Heart left ventricle (tissue), 16 donors: ENCODE measurements around the gene CACNB2. TPM values are rescaled to one million over a fixed set of nuclear protein-coding genes. Genes with fewer than 3 reads are reported as not detected.

Experiments used
- ATAC-seq, 4 donors: fragments of 200-7000 bp; cut with Tn5 transposase; one replicate each; pipeline ENCODE4 v1.9.1; 2020 to 2022; ENCODE audit warnings: moderate library complexity in 4 of 4, mild to moderate bottlenecking in 3 of 4, moderate number of reproducible peaks in 1 of 4
- DNase-seq, 5 donors: peaks; one replicate each; pipeline ENCODE4 v3.0.0-alpha.2; 2020
- H3K27ac ChIP-seq, 12 donors: fragments of 200-600 bp; sonication (generic) in 4 of 12; one replicate each; pipeline versions ENCODE4 v1.5.0 to v1.8.0; 2016 to 2022; ENCODE audit warnings: mild to moderate bottlenecking in 2 of 12
- H3K27me3 ChIP-seq, 9 donors: fragments of 200-600 bp; sonication (generic) in 2 of 9; one replicate each; pipeline versions ENCODE4 v1.5.1 to v1.8.0; 2016 to 2022; ENCODE audit warnings: mild to moderate bottlenecking in 3 of 9
- H3K36me3 ChIP-seq, 9 donors: fragments of 200-600 bp; sonication (generic) in 2 of 9; one replicate each; pipeline versions ENCODE4 v1.5.0 to v1.8.0; 2018 to 2022; ENCODE audit warnings: mild to moderate bottlenecking in 2 of 9
- H3K4me1 ChIP-seq, 12 donors: fragments of 200-600 bp; sonication (generic) in 4 of 12; one replicate each; pipeline versions ENCODE4 v1.5.0 to v1.8.0; 2016 to 2022; ENCODE audit warnings: mild to moderate bottlenecking in 3 of 12
- H3K4me3 ChIP-seq, 12 donors: fragments of 200-600 bp; sonication (generic) in 4 of 12; one replicate each; pipeline versions ENCODE4 v1.5.0 to v1.8.0; 2017 to 2022; ENCODE audit warnings: mild to moderate bottlenecking in 9 of 12, moderate library complexity in 4 of 12
- H3K9me3 ChIP-seq, 12 donors: fragments of 200-600 bp; sonication (generic) in 4 of 12; one replicate each; pipeline versions ENCODE4 v1.5.0 to v1.8.0; 2016 to 2022; ENCODE audit warnings: mild to moderate bottlenecking in 1 of 12
- CTCF ChIP-seq, 12 donors: fragments of 200-600 bp; sonication (generic) in 4 of 12; IDR thresholded peaks; one replicate each; pipeline versions ENCODE4 v1.5.0 to v1.8.0; 2018 to 2022; ENCODE audit warnings: antibody characterized with exemption in 12 of 12, mild to moderate bottlenecking in 5 of 12
- POLR2A ChIP-seq, 2 donors: fragments of 450-650 bp; IDR thresholded peaks; one replicate each; pipeline ENCODE4 v1.6.1; 2017; ENCODE audit warnings: antibody characterized with exemption in 2 of 2, mild to moderate bottlenecking in 2 of 2, moderate library complexity in 2 of 2
- WGBS, 4 donors: extraction: QIAGEN DNeasy Blood & Tissue Kit in 2 of 4; methylation state at CpG; one replicate each; pipeline versions ENCODE4 v1.1.5 to v1.1.7; 2013 to 2018; 5-methylcytosine and 5-hydroxymethylcytosine counted together
- intact Hi-C, 10 donors: fragments of 100-400 bp; cut with DNase I; formaldehyde crosslinking; loops; one replicate each; pipeline versions ENCODE4 v1.11.1 to v1.14.2; 2022
- polyA plus RNA-seq, 2 donors: library from polyadenylated mRNA; stranded (reverse); fragments of 200-250 nt; gene quantifications; one replicate each; pipeline ENCODE4 v1.2.3, GENCODE V29; 2013
- total RNA-seq, 9 donors: library from RNA; depleted of rRNA in 2 of 9; stranded (reverse); fragments of >200 nt in 2 of 9; fragmentation: NEBNext Ultra II Directional in 3 of 9; extraction: Animal tissue kit (Norgen Biotek cat#: 25700) in 3 of 9; gene quantifications; one replicate each; pipeline versions ENCODE4 v1.1.0 to v1.2.4, GENCODE V29; 2016 to 2023
- donor health status: ischemic (EF 13 %, LVEDD 7.1; RV severe dilation, severe dysfunction).
- donor health status: healthy with polysubstance abuse.
- donor health status: DM: no; HTN: yes; CAD: no.
- donor health status: DM: no; HTN: no; CAD: no.
- donor health status: ischemic (EF 25% LVEDD 6.9; RV normal size, moderate dysfunction).
- donor health status: ischemic (EF 25% LVEDD 5.7; RV mildly dilated, moderate dysfunction).
- donor health status: healthy.
- donor health status: DM: yes; HTN: yes; CAD: no.
- donor health status: ischemic (EF 35%, LVEDD 5.7; RV mildly dilated, moderate dysfunction).
- donor health status: nonischemic (EF 11% LVEDD 7.7; RV severe dilation, severe dysfunction).
- donor health status: DM: yes; HTN: yes; CAD: no.
- donor health status: PGD.
- donor health status: ischemic (EF 29% LVEDD 5.4; RV normal size, mild dysfunction).
- donor health status: nonischemic (EF 23%, LVEDD 6.1; RV moderate dilation, normal function).

The CACNB2 gene
- total and polyA plus RNA-seq, 11 donors = 11.4 to 63.2 (median 33.2) TPM

- Histone ChIP-seq H3K27me3 (no peaks in the 10 kb centered on the region), H3K4me3 (no peak overlapping the region), H3K36me3 (no peaks in the 10 kb centered on the region), H3K4me1 (peaks cover 0 to 15% (median 3%) of the 10 kb centered on the region in 12 donors), H3K27ac (no peak overlapping the region), H3K9me3 (no peaks in the 10 kb centered on the region)
- intact Hi-C loops = no loop called here
- ATAC-seq (no peak), DNase-seq (no peak)
- WGBS, 4 donors = 88 to 96% (median 93%) methylated on average over 2 of the region's 2 CpGs
- TF ChIP-seq POLR2A (IDR thresholded peaks at IDR 0.05) = no peak
- no peak for TF ChIP-seq CTCF (IDR thresholded peaks at IDR 0.05)
Observed at GRCh38 chr10:18231480-18231879, 91.3 kb downstream of the CACNB2 start.

GRCh38 chr10:18233775-18234174 lies 93.6 kb downstream of the CACNB2 start:
- peak; percentile 63 to 87 (median 84) for DNase-seq
- H3K4me3 ChIP-seq = no peak overlapping the region
- intact Hi-C loops = loop anchor here in 1 of 10 donors (2.0 kb wide), 1 partner anchor 79 kb away; no protein-coding TSS in a partner anchor
- no peaks in the 10 kb centered on the region for H3K27me3 ChIP-seq
- H3K27ac ChIP-seq = peak overlapping the region in 2 of 12 donors; percentile 15 to 26
- WGBS, 4 donors = 27 to 34% (median 32%) methylated on average over 8 of the region's 8 CpGs
- ATAC-seq = peak; percentile 87 to 91 (median 89)
- H3K36me3 ChIP-seq = no peaks in the 10 kb centered on the region
- peaks cover 0 to 18% (median 3%) of the 10 kb centered on the region in 12 donors for H3K4me1 ChIP-seq
- TF ChIP-seq CTCF (IDR thresholded peaks at IDR 0.05) (peak; percentile 16 to 58 (median 35)), POLR2A (IDR thresholded peaks at IDR 0.05) (no peak)
- no peaks in the 10 kb centered on the region for H3K9me3 ChIP-seq

GRCh38 chr10:18235477-18235876 lies 95.3 kb downstream of the CACNB2 start:
- Histone ChIP-seq H3K4me3 (no peak overlapping the region), H3K4me1 (peaks cover 0 to 18% (median 3%) of the 10 kb centered on the region in 12 donors), H3K27me3 (no peaks in the 10 kb centered on the region), H3K36me3 (no peaks in the 10 kb centered on the region), H3K27ac (peak overlapping the region in 1 of 12 donors; percentile 3), H3K9me3 (no peaks in the 10 kb centered on the region)
- no peak for TF ChIP-seq CTCF (IDR thresholded peaks at IDR 0.05)
- TF ChIP-seq POLR2A (IDR thresholded peaks at IDR 0.05) = no peak
- intact Hi-C loops = loop anchor here in 2 of 10 donors (2.0 to 5.0 kb wide), 4 partner anchors 77 to 628 kb away; no protein-coding TSS in a partner anchor
- WGBS, 4 donors = 49 to 66% (median 54%) methylated on average over 4 of the region's 4 CpGs
- DNase-seq (peak in 3 of 5 donors; percentile 13 to 43 (median 37)), ATAC-seq (peak; percentile 33 to 67 (median 54))

- H3K27ac ChIP-seq = no peak overlapping the region
- H3K27me3 ChIP-seq = no peaks in the 10 kb centered on the region
- WGBS, 4 donors = 49 to 67% (median 58%) methylated on average over 3 of the region's 3 CpGs
- TF ChIP-seq POLR2A (IDR thresholded peaks at IDR 0.05) = no peak
- intact Hi-C loops = loop anchor here in 2 of 10 donors (5.0 kb wide), 3 partner anchors 76 to 629 kb away; no protein-coding TSS in a partner anchor
- ATAC-seq = no peak
- H3K4me1 ChIP-seq = peaks cover 0 to 18% (median 3%) of the 10 kb centered on the region in 12 donors
- no peak for DNase-seq
- no peaks in the 10 kb centered on the region for H3K9me3 ChIP-seq
- no peak overlapping the region for H3K4me3 ChIP-seq
- H3K36me3 ChIP-seq = no peaks in the 10 kb centered on the region
Observed at GRCh38 chr10:18236756-18237155, 96.5 kb downstream of the CACNB2 start.
